Neural cell (in vitro differentiated cells): Measurements from ENCODE around the gene PAPLN. TPM values are rescaled to one million over a fixed set of nuclear protein-coding genes. Genes with fewer than 3 reads are reported as not detected.

Experiments
- H2AFZ ChIP-seq: fragments of 200-600, 300-800 bp; sonication (generic), shearing (Covaris generic); 2 replicates; pipeline ENCODE4 v1.6.0; 2014; ENCODE audit warnings: low read depth, mild to moderate bottlenecking, antibody characterized with exemption, low read length, moderate library complexity
- H3F3A ChIP-seq: fragments of 200-600 bp; shearing (Covaris generic); 2 replicates; pipeline ENCODE4 v1.6.1; 2016; ENCODE audit warnings: mild to moderate bottlenecking, moderate library complexity, mixed read lengths, antibody characterized with exemption, low read length; ENCODE audit not compliant: insufficient read depth, poor library complexity, severe bottlenecking
- H3K27ac ChIP-seq: fragments of 200-600, 300-800 bp; sonication (generic), shearing (Covaris generic); 2 replicates; pipeline ENCODE4 v1.5.1; 2014; ENCODE audit warnings: mild to moderate bottlenecking, low read length, moderate library complexity
- H3K27me3 ChIP-seq: fragments of 300-800, 200-600 bp; sonication (generic), shearing (Covaris generic); 2 replicates; pipeline ENCODE4 v1.6.0; 2014; ENCODE audit warnings: mild to moderate bottlenecking, low read depth, low read length, moderate library complexity; ENCODE audit not compliant: insufficient read depth
- H3K36me3 ChIP-seq: fragments of 300-800, 200-600 bp; sonication (generic), shearing (Covaris generic); 2 replicates; pipeline ENCODE4 v1.5.1; 2014; ENCODE audit warnings: mild to moderate bottlenecking, antibody characterized with exemption, low read length, moderate library complexity; ENCODE audit not compliant: insufficient read depth
- H3K4me2 ChIP-seq: fragments of 300-800, 200-600 bp; sonication (generic), shearing (Covaris generic); 2 replicates; pipeline ENCODE4 v1.6.0; 2014; ENCODE audit warnings: mild to moderate bottlenecking, low read length
- H3K4me3 ChIP-seq: fragments of 300-800, 200-600 bp; sonication (generic), shearing (Covaris generic); 2 replicates; pipeline ENCODE4 v1.5.1; 2014; ENCODE audit warnings: mild to moderate bottlenecking, low read length, moderate library complexity
- H3K79me2 ChIP-seq: fragments of 200-600 bp; shearing (Covaris generic); replicated peaks from 2 replicates; pipeline ENCODE4 v1.6.0; 2014; ENCODE audit warnings: mild to moderate bottlenecking, low read length, moderate library complexity; ENCODE audit not compliant: insufficient read depth
- H3K9ac ChIP-seq: fragments of 300-800, 200-600 bp; sonication (generic), shearing (Covaris generic); 2 replicates; pipeline ENCODE4 v1.6.1; 2016; ENCODE audit warnings: mild to moderate bottlenecking, low read length, mixed read lengths
- H3K9me2 ChIP-seq: fragments of 200-600 bp; shearing (Covaris generic); 2 replicates; pipeline ENCODE4 v1.6.1; 2016; ENCODE audit warnings: mild to moderate bottlenecking, low read length, mixed read lengths; ENCODE audit not compliant: insufficient read depth
- H3K9me3 ChIP-seq: fragments of 200-600, 300-800 bp; sonication (generic), shearing (Covaris generic); 2 replicates; pipeline ENCODE4 v1.6.1; 2016; ENCODE audit warnings: mild to moderate bottlenecking, mixed run types, low read length, moderate library complexity, mixed read lengths
- H4K20me1 ChIP-seq: fragments of 200-600 bp; shearing (Covaris generic); 2 replicates; pipeline ENCODE4 v1.6.1; 2016; ENCODE audit warnings: mild to moderate bottlenecking, mixed run types; ENCODE audit not compliant: insufficient read depth
- CTCF ChIP-seq: fragments of 450-650 bp; IDR thresholded peaks from 2 replicates; pipeline ENCODE4 v1.5.1; 2014; ENCODE audit warnings: antibody characterized with exemption, mild to moderate bottlenecking, moderate library complexity; ENCODE audit not compliant: poor library complexity, severe bottlenecking
- EP300 ChIP-seq: fragments of 450-650 bp; conservative IDR thresholded peaks from 2 replicates; pipeline ENCODE4 v1.6.1; 2014; ENCODE audit warnings: antibody characterized with exemption, mild to moderate bottlenecking, moderate library complexity; ENCODE audit not compliant: poor library complexity, severe bottlenecking
- EZH2 ChIP-seq: fragments of 200-600, 300-800 bp; shearing (Covaris generic), sonication (generic); IDR thresholded peaks from 2 replicates; pipeline ENCODE4 v1.6.1; 2014; ENCODE audit warnings: antibody characterized with exemption, low read length, borderline replicate concordance, mild to moderate bottlenecking; ENCODE audit not compliant: insufficient read depth, poor library complexity, severe bottlenecking
- MXI1 ChIP-seq: fragments of 450-650 bp; conservative IDR thresholded peaks from 2 replicates; pipeline ENCODE4 v1.6.1; 2014; ENCODE audit warnings: antibody characterized with exemption, mild to moderate bottlenecking; ENCODE audit not compliant: poor library complexity, severe bottlenecking
- POLR2AphosphoS5 ChIP-seq: IDR thresholded peaks from 2 replicates; pipeline ENCODE4 v1.6.1; 2012
- RAD21 ChIP-seq: fragments of 450-650 bp; conservative IDR thresholded peaks from 2 replicates; pipeline ENCODE4 v1.6.1; 2014; ENCODE audit warnings: antibody characterized with exemption, mild to moderate bottlenecking, moderate library complexity
- REST ChIP-seq: IDR thresholded peaks from 2 replicates; pipeline ENCODE4 v1.6.1; 2012; ENCODE audit warnings: borderline replicate concordance
- SMC3 ChIP-seq: fragments of 450-650 bp; conservative IDR thresholded peaks from 2 replicates; pipeline ENCODE4 v1.6.1; 2014; ENCODE audit warnings: antibody characterized with exemption, mild to moderate bottlenecking, moderate library complexity; ENCODE audit not compliant: poor library complexity
- TAF1 ChIP-seq: IDR thresholded peaks from 2 replicates; pipeline ENCODE4 v1.6.1; 2012; ENCODE audit warnings: low read depth
- polyA plus RNA-seq: library from polyadenylated mRNA; depleted of rRNA; stranded (reverse); fragments of >200 nt; gene quantifications from 2 replicates; pipeline ENCODE4 v1.2.3, GENCODE V29; 2014

PAPLN gene
- polyA plus RNA-seq, 1 donor from 2014 or later = 0.14 TPM

GRCh38 chr14:73207615-73208014, 29.7 kb upstream of the PAPLN start:
- Histone ChIP-seq H3K27me3 (no peaks in the 10 kb centered on the region), H3K9me2 (no peaks in the 10 kb centered on the region), H3K9me3 (no peaks in the 10 kb centered on the region), H3K27ac (no peak overlapping the region), H4K20me1 (no peaks in the 10 kb centered on the region), H3K36me3 (peaks cover 13% of the 10 kb centered on the region), H3K79me2 (no peaks in the 10 kb centered on the region), H3K4me2 (no peak overlapping the region), H2AFZ (no peak overlapping the region), H3K4me3 (no peak overlapping the region), H3K9ac (no peak overlapping the region), H3F3A (no peaks in the 10 kb centered on the region)
- no peak for TF ChIP-seq EP300

DNA sequence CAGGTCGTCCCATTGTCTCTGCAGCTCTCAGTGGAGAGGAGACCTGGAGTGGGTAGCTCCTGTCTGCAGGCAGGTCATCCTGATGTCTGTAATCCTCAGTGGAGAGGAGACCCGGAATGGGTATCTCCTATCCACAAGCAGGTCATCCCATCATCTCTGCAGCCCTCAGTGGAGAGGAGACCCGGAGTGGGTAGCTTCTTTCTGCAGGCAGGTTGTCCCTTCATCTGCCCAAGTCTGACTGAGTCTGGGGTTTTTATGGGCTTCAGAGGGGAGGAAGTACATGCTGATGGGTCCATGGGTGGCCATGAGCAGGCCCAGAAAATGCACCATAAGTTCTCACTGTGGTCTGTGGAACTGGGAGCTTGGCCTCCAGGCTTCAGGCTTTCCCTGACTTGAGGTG, 28.9 kb upstream of the PAPLN start:
- Histone ChIP-seq H3K9me3 (no peaks in the 10 kb centered on the region), H3K36me3 (peaks cover 19% of the 10 kb centered on the region), H3K27ac (no peak overlapping the region), H3K4me2 (no peak overlapping the region), H3K27me3 (no peaks in the 10 kb centered on the region), H3K9ac (no peak overlapping the region), H3K4me3 (no peak overlapping the region), H3K79me2 (no peaks in the 10 kb centered on the region), H3F3A (no peaks in the 10 kb centered on the region), H2AFZ (no peak overlapping the region), H4K20me1 (no peaks in the 10 kb centered on the region), H3K9me2 (no peaks in the 10 kb centered on the region)
- TF ChIP-seq POLR2AphosphoS5 = no peak
- TF ChIP-seq REST = no peak

DNA sequence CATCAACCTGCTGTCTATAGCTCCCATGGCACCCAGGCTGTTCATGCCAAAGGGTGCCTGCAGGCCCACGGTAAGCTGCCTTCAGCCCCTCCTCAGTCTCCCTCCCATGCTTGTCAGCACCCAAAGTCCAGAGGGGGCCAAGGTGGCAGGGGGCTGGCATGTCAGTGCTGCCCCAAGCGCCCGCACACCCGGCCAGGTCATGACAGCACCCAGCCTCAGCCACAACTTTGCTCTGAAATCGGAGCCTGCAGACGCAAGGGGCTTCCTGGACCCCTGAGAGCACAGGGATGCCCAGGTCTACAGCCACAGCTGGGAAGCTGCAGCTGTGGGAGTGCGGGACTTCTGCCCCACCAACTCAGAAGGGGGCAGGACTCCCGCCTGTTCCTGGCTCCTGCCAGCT, 28.5 kb upstream of the PAPLN start:
- H4K20me1 ChIP-seq = no peaks in the 10 kb centered on the region
- peaks cover 23% of the 10 kb centered on the region for H3K36me3 ChIP-seq
- no peak overlapping the region for H3K27ac ChIP-seq

GRCh38 chr14:73209953-73210352, 27.4 kb upstream of the PAPLN start:
- H3K4me2 ChIP-seq = no peak overlapping the region
- no peak overlapping the region for H3K4me3 ChIP-seq
- peaks cover 24% of the 10 kb centered on the region for H3K36me3 ChIP-seq

More for the DNA sequence above, 28.5 kb upstream of the PAPLN start:
- no peak for TF ChIP-seq POLR2AphosphoS5
- no peak for TF ChIP-seq TAF1
- no peak for TF ChIP-seq EP300
- TF ChIP-seq SMC3 = no peak
- no peak overlapping the region for H3K9ac ChIP-seq
- H3K4me2 ChIP-seq = no peak overlapping the region
- no peaks in the 10 kb centered on the region for H3F3A ChIP-seq
- no peak overlapping the region for H3K4me3 ChIP-seq
- no peaks in the 10 kb centered on the region for H3K27me3 ChIP-seq
- H2AFZ ChIP-seq = no peak overlapping the region
- H3K9me2 ChIP-seq = no peaks in the 10 kb centered on the region
- no peaks in the 10 kb centered on the region for H3K9me3 ChIP-seq
- H3K79me2 ChIP-seq = no peaks in the 10 kb centered on the region

More at GRCh38 chr14:73209953-73210352, 27.4 kb upstream of the PAPLN start:
- TF ChIP-seq EZH2 (no peak), SMC3 (no peak), CTCF (no peak), EP300 (no peak), REST (no peak), POLR2AphosphoS5 (no peak), TAF1 (no peak), MXI1 (no peak), RAD21 (no peak)
- Histone ChIP-seq H3K79me2 (no peaks in the 10 kb centered on the region), H4K20me1 (no peaks in the 10 kb centered on the region), H2AFZ (no peak overlapping the region), H3K9me3 (no peaks in the 10 kb centered on the region), H3K27ac (no peak overlapping the region), H3K9me2 (no peaks in the 10 kb centered on the region), H3K9ac (no peak overlapping the region), H3F3A (no peaks in the 10 kb centered on the region), H3K27me3 (no peaks in the 10 kb centered on the region)
